Lower lobe of right lung (tissue), 2 donors: Measurements from ENCODE around the gene KRTAP12-2. TPM values are rescaled to one million over a fixed set of nuclear protein-coding genes. Genes with fewer than 3 reads are reported as not detected.

Source experiments
- ATAC-seq, 2 donors: fragments of 200-7000 bp; cut with Tn5 transposase; one replicate each; pipeline ENCODE4 v1.9.1; 2020 to 2022; ENCODE audit warnings: mild to moderate bottlenecking in 2 of 2, moderate library complexity in 2 of 2
- DNase-seq: peaks from one replicate; pipeline ENCODE4 v3.0.0-alpha.2; 2020
- H3K27ac ChIP-seq: fragments of 200-600 bp; one replicate; pipeline ENCODE4 v1.8.0; 2022
- H3K27me3 ChIP-seq: fragments of 200-600 bp; one replicate; pipeline ENCODE4 v1.8.0; 2022; ENCODE audit warnings: low read depth
- H3K36me3 ChIP-seq: fragments of 200-600 bp; one replicate; pipeline ENCODE4 v1.8.0; 2022; ENCODE audit warnings: mild to moderate bottlenecking
- H3K4me1 ChIP-seq: fragments of 200-600 bp; one replicate; pipeline ENCODE4 v1.8.0; 2022
- H3K4me3 ChIP-seq: fragments of 200-600 bp; one replicate; pipeline ENCODE4 v1.8.0; 2022; ENCODE audit warnings: mild to moderate bottlenecking
- H3K9me3 ChIP-seq: fragments of 200-600 bp; one replicate; pipeline ENCODE4 v1.8.0; 2022
- CTCF ChIP-seq: fragments of 200-600 bp; IDR thresholded peaks from one replicate; pipeline ENCODE4 v1.8.0; 2022; ENCODE audit warnings: antibody characterized with exemption, mild to moderate bottlenecking
- intact Hi-C: fragments of 100-400 bp; cut with DNase I; formaldehyde crosslinking; loops from one replicate; pipeline ENCODE4 v1.11.0; 2022
- total RNA-seq: library from RNA; stranded (reverse); fragmentation: NEBNext Ultra II Directional; extraction: Animal tissue kit (Norgen Biotek cat#: 25700); gene quantifications from one replicate; pipeline ENCODE4 v1.2.1, GENCODE V29; 2021
- donor health status: DM: no; HTN: yes; CAD: no; lungs with severe emphysema.

KRTAP12-2 gene
- total RNA-seq, 1 donor from 2014 or later, result not detected

GRCh38 chr21:44626673-44627143, 40.0 kb downstream of the KRTAP12-2 start, which contains the start of gene KRTAP10-9:
Gene KRTAP10-9 (plus strand): TSS chr21:44627093. CDS start chr21:44627172, 79 bp downstream.
- Histone ChIP-seq H3K9me3 (peaks cover 16% of the 10 kb centered on the region), H3K4me1 (no peaks in the 10 kb centered on the region), H3K27ac (no peak within 1 kb of the TSS), H3K36me3 (no peaks in the 10 kb centered on the region), H3K4me3 (no peak within 1 kb of the TSS), H3K27me3 (peaks cover 20% of the 10 kb centered on the region)
- intact Hi-C loops, result no loop called here
- DNase-seq, result no peak
- TF ChIP-seq CTCF, result no peak
- no peak for ATAC-seq

- Histone ChIP-seq H3K4me1 (no peaks in the 10 kb centered on the region), H3K4me3 (no peak overlapping the region), H3K9me3 (peaks cover 11% of the 10 kb centered on the region), H3K27ac (no peak overlapping the region), H3K36me3 (no peaks in the 10 kb centered on the region), H3K27me3 (peaks cover 20% of the 10 kb centered on the region)
- TF ChIP-seq CTCF, result no peak
- peak in 1 of 2 donors; percentile 43 for ATAC-seq
- DNase-seq, result no peak
- intact Hi-C loops, result no loop called here
These were observed 40.5 kb downstream of the KRTAP12-2 start for GRCh38 chr21:44626262-44626661.

GRCh38 chr21:44625756-44626155, 41.0 kb downstream of the KRTAP12-2 start:
- ATAC-seq (no peak), DNase-seq (no peak)
- Histone ChIP-seq H3K27me3 (peaks cover 20% of the 10 kb centered on the region), H3K27ac (no peak overlapping the region), H3K4me3 (no peak overlapping the region), H3K4me1 (no peaks in the 10 kb centered on the region), H3K36me3 (no peaks in the 10 kb centered on the region), H3K9me3 (peaks cover 9% of the 10 kb centered on the region)
- TF ChIP-seq CTCF, result no peak
- intact Hi-C loops, result no loop called here

- DNase-seq (no peak), ATAC-seq (no peak)
- H3K4me3 ChIP-seq, result no peak overlapping the region
- no peaks in the 10 kb centered on the region for H3K36me3 ChIP-seq
- H3K27me3 ChIP-seq, result peaks cover 14% of the 10 kb centered on the region
- H3K4me1 ChIP-seq, result no peaks in the 10 kb centered on the region
- intact Hi-C loops, result no loop called here
- TF ChIP-seq CTCF, result no peak
- H3K27ac ChIP-seq, result no peak overlapping the region
- H3K9me3 ChIP-seq, result peaks cover 13% of the 10 kb centered on the region
These were observed 43.2 kb downstream of the KRTAP12-2 start for GRCh38 chr21:44623575-44623974.

- no peak overlapping the region for H3K4me3 ChIP-seq
- no peak for TF ChIP-seq CTCF
- H3K27me3 ChIP-seq, result no peaks in the 10 kb centered on the region
- no peak for DNase-seq
- intact Hi-C loops, result no loop called here
- H3K36me3 ChIP-seq, result no peaks in the 10 kb centered on the region
- H3K9me3 ChIP-seq, result peaks cover 13% of the 10 kb centered on the region
- no peaks in the 10 kb centered on the region for H3K4me1 ChIP-seq
- H3K27ac ChIP-seq, result no peak overlapping the region
- ATAC-seq, result no peak
These were observed 46.8 kb downstream of the KRTAP12-2 start for GRCh38 chr21:44619886-44620285.

- no peak overlapping the region for H3K27ac ChIP-seq
- intact Hi-C loops, result no loop called here
- DNase-seq (no peak), ATAC-seq (peak; percentile 21 to 58)
- no peak overlapping the region for H3K4me3 ChIP-seq
- H3K9me3 ChIP-seq, result peaks cover 13% of the 10 kb centered on the region
- no peak for TF ChIP-seq CTCF
- H3K4me1 ChIP-seq, result no peaks in the 10 kb centered on the region
- no peaks in the 10 kb centered on the region for H3K36me3 ChIP-seq
- H3K27me3 ChIP-seq, result no peaks in the 10 kb centered on the region
These were observed 47.8 kb downstream of the KRTAP12-2 start for GRCh38 chr21:44618909-44619308.
